Neural cell (in vitro differentiated cells): ENCODE results near the gene RAB40A. TPM values are rescaled to one million over a fixed set of nuclear protein-coding genes. Genes with fewer than 3 reads are reported as not detected.

ENCODE experiments used
- H2AFZ ChIP-seq: fragments of 200-600, 300-800 bp; sonication (generic), shearing (Covaris generic); 2 replicates; pipeline ENCODE4 v1.6.0; 2014; ENCODE audit warnings: low read depth, mild to moderate bottlenecking, antibody characterized with exemption, low read length, moderate library complexity
- H3F3A ChIP-seq: fragments of 200-600 bp; shearing (Covaris generic); 2 replicates; pipeline ENCODE4 v1.6.1; 2016; ENCODE audit warnings: mild to moderate bottlenecking, moderate library complexity, mixed read lengths, antibody characterized with exemption, low read length; ENCODE audit not compliant: insufficient read depth, poor library complexity, severe bottlenecking
- H3K27ac ChIP-seq: fragments of 200-600, 300-800 bp; sonication (generic), shearing (Covaris generic); 2 replicates; pipeline ENCODE4 v1.5.1; 2014; ENCODE audit warnings: mild to moderate bottlenecking, low read length, moderate library complexity
- H3K27me3 ChIP-seq: fragments of 300-800, 200-600 bp; sonication (generic), shearing (Covaris generic); 2 replicates; pipeline ENCODE4 v1.6.0; 2014; ENCODE audit warnings: mild to moderate bottlenecking, low read depth, low read length, moderate library complexity; ENCODE audit not compliant: insufficient read depth
- H3K36me3 ChIP-seq: fragments of 300-800, 200-600 bp; sonication (generic), shearing (Covaris generic); 2 replicates; pipeline ENCODE4 v1.5.1; 2014; ENCODE audit warnings: mild to moderate bottlenecking, antibody characterized with exemption, low read length, moderate library complexity; ENCODE audit not compliant: insufficient read depth
- H3K4me2 ChIP-seq: fragments of 300-800, 200-600 bp; sonication (generic), shearing (Covaris generic); 2 replicates; pipeline ENCODE4 v1.6.0; 2014; ENCODE audit warnings: mild to moderate bottlenecking, low read length
- H3K4me3 ChIP-seq: fragments of 300-800, 200-600 bp; sonication (generic), shearing (Covaris generic); 2 replicates; pipeline ENCODE4 v1.5.1; 2014; ENCODE audit warnings: mild to moderate bottlenecking, low read length, moderate library complexity
- H3K79me2 ChIP-seq: fragments of 200-600 bp; shearing (Covaris generic); replicated peaks from 2 replicates; pipeline ENCODE4 v1.6.0; 2014; ENCODE audit warnings: mild to moderate bottlenecking, low read length, moderate library complexity; ENCODE audit not compliant: insufficient read depth
- H3K9ac ChIP-seq: fragments of 300-800, 200-600 bp; sonication (generic), shearing (Covaris generic); 2 replicates; pipeline ENCODE4 v1.6.1; 2016; ENCODE audit warnings: mild to moderate bottlenecking, low read length, mixed read lengths
- H3K9me2 ChIP-seq: fragments of 200-600 bp; shearing (Covaris generic); 2 replicates; pipeline ENCODE4 v1.6.1; 2016; ENCODE audit warnings: mild to moderate bottlenecking, low read length, mixed read lengths; ENCODE audit not compliant: insufficient read depth
- H3K9me3 ChIP-seq: fragments of 200-600, 300-800 bp; sonication (generic), shearing (Covaris generic); 2 replicates; pipeline ENCODE4 v1.6.1; 2016; ENCODE audit warnings: mild to moderate bottlenecking, mixed run types, low read length, moderate library complexity, mixed read lengths
- H4K20me1 ChIP-seq: fragments of 200-600 bp; shearing (Covaris generic); 2 replicates; pipeline ENCODE4 v1.6.1; 2016; ENCODE audit warnings: mild to moderate bottlenecking, mixed run types; ENCODE audit not compliant: insufficient read depth
- EP300 ChIP-seq: fragments of 450-650 bp; conservative IDR thresholded peaks from 2 replicates; pipeline ENCODE4 v1.6.1; 2014; ENCODE audit warnings: antibody characterized with exemption, mild to moderate bottlenecking, moderate library complexity; ENCODE audit not compliant: poor library complexity, severe bottlenecking
- EZH2 ChIP-seq: fragments of 200-600, 300-800 bp; shearing (Covaris generic), sonication (generic); IDR thresholded peaks from 2 replicates; pipeline ENCODE4 v1.6.1; 2014; ENCODE audit warnings: antibody characterized with exemption, low read length, borderline replicate concordance, mild to moderate bottlenecking; ENCODE audit not compliant: insufficient read depth, poor library complexity, severe bottlenecking
- MXI1 ChIP-seq: fragments of 450-650 bp; conservative IDR thresholded peaks from 2 replicates; pipeline ENCODE4 v1.6.1; 2014; ENCODE audit warnings: antibody characterized with exemption, mild to moderate bottlenecking; ENCODE audit not compliant: poor library complexity, severe bottlenecking
- POLR2AphosphoS5 ChIP-seq: IDR thresholded peaks from 2 replicates; pipeline ENCODE4 v1.6.1; 2012
- RAD21 ChIP-seq: fragments of 450-650 bp; conservative IDR thresholded peaks from 2 replicates; pipeline ENCODE4 v1.6.1; 2014; ENCODE audit warnings: antibody characterized with exemption, mild to moderate bottlenecking, moderate library complexity
- SMC3 ChIP-seq: fragments of 450-650 bp; conservative IDR thresholded peaks from 2 replicates; pipeline ENCODE4 v1.6.1; 2014; ENCODE audit warnings: antibody characterized with exemption, mild to moderate bottlenecking, moderate library complexity; ENCODE audit not compliant: poor library complexity
- TAF1 ChIP-seq: IDR thresholded peaks from 2 replicates; pipeline ENCODE4 v1.6.1; 2012; ENCODE audit warnings: low read depth
- polyA plus RNA-seq: library from polyadenylated mRNA; depleted of rRNA; stranded (reverse); fragments of >200 nt; gene quantifications from 2 replicates; pipeline ENCODE4 v1.2.3, GENCODE V29; 2014
- TF ChIP-seq, protein P1 (sequence below): IDR thresholded peaks from 2 replicates; pipeline ENCODE4 v1.6.1; 2012; ENCODE audit warnings: borderline replicate concordance
- TF ChIP-seq, protein P2 (sequence below): fragments of 450-650 bp; IDR thresholded peaks from 2 replicates; pipeline ENCODE4 v1.5.1; 2014; ENCODE audit warnings: antibody characterized with exemption, mild to moderate bottlenecking, moderate library complexity; ENCODE audit not compliant: poor library complexity, severe bottlenecking

Gene RAB40A
- polyA plus RNA-seq, 1 donor from 2014 or later = 1.9 TPM

DNA sequence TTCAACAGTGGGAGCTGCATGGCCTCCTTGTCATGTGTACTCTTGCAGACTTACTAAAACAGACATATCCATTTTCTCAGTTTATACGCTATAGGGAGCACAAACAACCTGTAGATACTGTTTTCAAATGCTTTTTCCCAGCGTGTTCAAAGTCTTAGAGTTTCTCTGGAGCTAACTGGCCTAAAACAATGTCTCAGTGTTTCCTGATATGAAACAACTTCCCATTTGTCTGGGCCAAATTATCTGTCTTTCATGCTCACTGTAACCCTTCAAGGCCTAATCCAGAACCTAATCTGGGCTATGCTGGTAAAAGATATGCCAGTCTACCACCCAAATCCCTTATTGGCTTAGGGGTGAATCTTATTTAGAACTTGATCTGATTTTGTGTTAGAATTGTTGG, 38.8 kb downstream of the RAB40A start:
- Histone ChIP-seq H3K4me2 (no peak overlapping the region), H3K36me3 (no peaks in the 10 kb centered on the region), H3K27ac (no peak overlapping the region), H3K9me3 (no peaks in the 10 kb centered on the region), H3K9ac (no peak overlapping the region), H3K9me2 (no peaks in the 10 kb centered on the region), H4K20me1 (no peaks in the 10 kb centered on the region), H3K79me2 (no peaks in the 10 kb centered on the region), H2AFZ (no peak overlapping the region), H3K4me3 (no peak overlapping the region), H3F3A (no peaks in the 10 kb centered on the region), H3K27me3 (no peaks in the 10 kb centered on the region)
- no peak for TF ChIP-seq EP300
- TF ChIP-seq, protein P1, sequence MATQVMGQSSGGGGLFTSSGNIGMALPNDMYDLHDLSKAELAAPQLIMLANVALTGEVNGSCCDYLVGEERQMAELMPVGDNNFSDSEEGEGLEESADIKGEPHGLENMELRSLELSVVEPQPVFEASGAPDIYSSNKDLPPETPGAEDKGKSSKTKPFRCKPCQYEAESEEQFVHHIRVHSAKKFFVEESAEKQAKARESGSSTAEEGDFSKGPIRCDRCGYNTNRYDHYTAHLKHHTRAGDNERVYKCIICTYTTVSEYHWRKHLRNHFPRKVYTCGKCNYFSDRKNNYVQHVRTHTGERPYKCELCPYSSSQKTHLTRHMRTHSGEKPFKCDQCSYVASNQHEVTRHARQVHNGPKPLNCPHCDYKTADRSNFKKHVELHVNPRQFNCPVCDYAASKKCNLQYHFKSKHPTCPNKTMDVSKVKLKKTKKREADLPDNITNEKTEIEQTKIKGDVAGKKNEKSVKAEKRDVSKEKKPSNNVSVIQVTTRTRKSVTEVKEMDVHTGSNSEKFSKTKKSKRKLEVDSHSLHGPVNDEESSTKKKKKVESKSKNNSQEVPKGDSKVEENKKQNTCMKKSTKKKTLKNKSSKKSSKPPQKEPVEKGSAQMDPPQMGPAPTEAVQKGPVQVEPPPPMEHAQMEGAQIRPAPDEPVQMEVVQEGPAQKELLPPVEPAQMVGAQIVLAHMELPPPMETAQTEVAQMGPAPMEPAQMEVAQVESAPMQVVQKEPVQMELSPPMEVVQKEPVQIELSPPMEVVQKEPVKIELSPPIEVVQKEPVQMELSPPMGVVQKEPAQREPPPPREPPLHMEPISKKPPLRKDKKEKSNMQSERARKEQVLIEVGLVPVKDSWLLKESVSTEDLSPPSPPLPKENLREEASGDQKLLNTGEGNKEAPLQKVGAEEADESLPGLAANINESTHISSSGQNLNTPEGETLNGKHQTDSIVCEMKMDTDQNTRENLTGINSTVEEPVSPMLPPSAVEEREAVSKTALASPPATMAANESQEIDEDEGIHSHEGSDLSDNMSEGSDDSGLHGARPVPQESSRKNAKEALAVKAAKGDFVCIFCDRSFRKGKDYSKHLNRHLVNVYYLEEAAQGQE = no peak
- no peak for TF ChIP-seq POLR2AphosphoS5
- TF ChIP-seq SMC3 = no peak
- TF ChIP-seq, protein P2, sequence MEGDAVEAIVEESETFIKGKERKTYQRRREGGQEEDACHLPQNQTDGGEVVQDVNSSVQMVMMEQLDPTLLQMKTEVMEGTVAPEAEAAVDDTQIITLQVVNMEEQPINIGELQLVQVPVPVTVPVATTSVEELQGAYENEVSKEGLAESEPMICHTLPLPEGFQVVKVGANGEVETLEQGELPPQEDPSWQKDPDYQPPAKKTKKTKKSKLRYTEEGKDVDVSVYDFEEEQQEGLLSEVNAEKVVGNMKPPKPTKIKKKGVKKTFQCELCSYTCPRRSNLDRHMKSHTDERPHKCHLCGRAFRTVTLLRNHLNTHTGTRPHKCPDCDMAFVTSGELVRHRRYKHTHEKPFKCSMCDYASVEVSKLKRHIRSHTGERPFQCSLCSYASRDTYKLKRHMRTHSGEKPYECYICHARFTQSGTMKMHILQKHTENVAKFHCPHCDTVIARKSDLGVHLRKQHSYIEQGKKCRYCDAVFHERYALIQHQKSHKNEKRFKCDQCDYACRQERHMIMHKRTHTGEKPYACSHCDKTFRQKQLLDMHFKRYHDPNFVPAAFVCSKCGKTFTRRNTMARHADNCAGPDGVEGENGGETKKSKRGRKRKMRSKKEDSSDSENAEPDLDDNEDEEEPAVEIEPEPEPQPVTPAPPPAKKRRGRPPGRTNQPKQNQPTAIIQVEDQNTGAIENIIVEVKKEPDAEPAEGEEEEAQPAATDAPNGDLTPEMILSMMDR = no peak
- no peak for TF ChIP-seq TAF1
- TF ChIP-seq EZH2 = no peak
- no peak for TF ChIP-seq RAD21
- no peak for TF ChIP-seq MXI1

DNA sequence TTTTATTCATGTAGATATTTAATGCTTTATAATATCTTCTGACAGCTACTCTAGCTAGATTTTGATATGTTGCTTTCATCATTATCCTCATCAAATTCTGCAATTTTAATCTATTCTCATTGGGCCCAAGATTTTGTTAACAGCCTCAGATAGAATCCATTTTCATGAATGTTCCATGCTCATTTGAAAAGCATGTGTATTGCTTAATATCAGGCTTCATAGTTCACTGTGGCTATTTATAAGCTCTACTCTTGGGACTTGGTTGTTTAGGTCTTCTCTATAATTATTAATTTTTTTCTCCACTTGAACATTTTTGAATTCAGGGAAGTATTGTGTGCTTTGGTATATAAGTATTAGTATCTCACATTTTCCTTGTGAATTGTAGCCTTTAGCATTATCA, 41.8 kb downstream of the RAB40A start:
- H3K27me3 ChIP-seq = no peaks in the 10 kb centered on the region
- H3K4me3 ChIP-seq = no peak overlapping the region
- no peak overlapping the region for H3K9ac ChIP-seq
- H3K4me2 ChIP-seq = no peak overlapping the region
- no peaks in the 10 kb centered on the region for H3K9me2 ChIP-seq
- H3K36me3 ChIP-seq = no peaks in the 10 kb centered on the region
- no peaks in the 10 kb centered on the region for H3K9me3 ChIP-seq
- TF ChIP-seq TAF1 (no peak), POLR2AphosphoS5 (no peak)
- TF ChIP-seq, protein P1 = no peak
- no peaks in the 10 kb centered on the region for H3K79me2 ChIP-seq
- H3K27ac ChIP-seq = no peak overlapping the region
- no peak overlapping the region for H2AFZ ChIP-seq
- no peaks in the 10 kb centered on the region for H3F3A ChIP-seq
- no peaks in the 10 kb centered on the region for H4K20me1 ChIP-seq
